Mesothelial cell of epicardium (in vitro differentiated cells): ENCODE measurements around the gene DAGLB. TPM values are rescaled to one million over a fixed set of nuclear protein-coding genes. Genes with fewer than 3 reads are reported as not detected.

Experiments
- DNase-seq, 2 experiments: peaks; one replicate each; pipeline ENCODE4 v3.0.0; 2021; ENCODE audit warnings: low spot score in 2 of 2; ENCODE audit not compliant: unreplicated experiment in 2 of 2
- H3K27ac Mint-ChIP-seq: 2 replicates; pipeline ENCODE4 v1.8.0; 2021; ENCODE audit warnings: mixed read lengths
- H3K27me3 Mint-ChIP-seq: 2 replicates; pipeline ENCODE4 v1.8.0; 2021; ENCODE audit warnings: low read depth, mixed read lengths
- H3K36me3 Mint-ChIP-seq: 2 replicates; pipeline ENCODE4 v1.8.0; 2021; ENCODE audit warnings: mixed read lengths
- H3K4me1 Mint-ChIP-seq: 2 replicates; pipeline ENCODE4 v1.8.0; 2021; ENCODE audit warnings: mixed read lengths
- H3K4me3 Mint-ChIP-seq: 2 replicates; pipeline ENCODE4 v1.8.0; 2021; ENCODE audit warnings: mild to moderate bottlenecking, moderate library complexity, mixed read lengths
- H3K9me3 Mint-ChIP-seq: 2 replicates; pipeline ENCODE4 v1.8.0; 2021; ENCODE audit warnings: mixed read lengths
- CTCF ChIP-seq: fragments of 200-600 bp; sonication (generic); IDR thresholded peaks from one replicate; pipeline ENCODE4 v1.5.0; 2021; ENCODE audit warnings: antibody characterized with exemption; ENCODE audit not compliant: unreplicated experiment
- total RNA-seq: library from RNA; stranded (reverse); gene quantifications from 3 replicates; pipeline ENCODE4 v1.2.1, GENCODE V29; 2021

Gene DAGLB
- total RNA-seq, 1 donor from 2014 or later: 24.1 TPM

- Mint-ChIP-seq H3K36me3 (no peaks in the 10 kb centered on the region), H3K27me3 (peaks cover 6% of the 10 kb centered on the region), H3K9me3 (peaks cover 5% of the 10 kb centered on the region), H3K4me1 (no peaks in the 10 kb centered on the region), H3K4me3 (no peak overlapping the region), H3K27ac (no peak overlapping the region)
- no peak for DNase-seq
- TF ChIP-seq CTCF: no peak
Observed at GRCh38 chr7:6491194-6491593, 43.4 kb upstream of the DAGLB start.

GRCh38 chr7:6489612-6490011 is 41.9 kb upstream of the DAGLB start:
- H3K4me3 Mint-ChIP-seq: no peak overlapping the region
- DNase-seq: no peak
- peaks cover 2% of the 10 kb centered on the region for H3K36me3 Mint-ChIP-seq
- no peak for TF ChIP-seq CTCF
- peaks cover 6% of the 10 kb centered on the region for H3K27me3 Mint-ChIP-seq
- H3K4me1 Mint-ChIP-seq: peaks cover 1% of the 10 kb centered on the region
- no peak overlapping the region for H3K27ac Mint-ChIP-seq
- peaks cover 6% of the 10 kb centered on the region for H3K9me3 Mint-ChIP-seq

GRCh38 chr7:6487184-6487545 is 39.4 kb upstream of the DAGLB start:
- H3K27ac Mint-ChIP-seq: no peak overlapping the region
- peaks cover 6% of the 10 kb centered on the region for H3K27me3 Mint-ChIP-seq
- no peak for TF ChIP-seq CTCF
- peaks cover 3% of the 10 kb centered on the region for H3K36me3 Mint-ChIP-seq
- DNase-seq: no peak
- H3K9me3 Mint-ChIP-seq: peaks cover 9% of the 10 kb centered on the region
- H3K4me3 Mint-ChIP-seq: no peak overlapping the region
- H3K4me1 Mint-ChIP-seq: peaks cover 12% of the 10 kb centered on the region

GRCh38 chr7:6486438-6487183 is 38.9 kb upstream of the DAGLB start:
- H3K27me3 Mint-ChIP-seq: peaks cover 6% of the 10 kb centered on the region
- H3K27ac Mint-ChIP-seq: no peak overlapping the region
- no peak for TF ChIP-seq CTCF
- H3K9me3 Mint-ChIP-seq: peaks cover 9% of the 10 kb centered on the region
- H3K4me1 Mint-ChIP-seq: peaks cover 14% of the 10 kb centered on the region
- DNase-seq: no peak
- H3K4me3 Mint-ChIP-seq: no peak overlapping the region
- H3K36me3 Mint-ChIP-seq: peaks cover 4% of the 10 kb centered on the region

- TF ChIP-seq CTCF: no peak
- H3K36me3 Mint-ChIP-seq: peaks cover 13% of the 10 kb centered on the region
- H3K4me1 Mint-ChIP-seq: peaks cover 24% of the 10 kb centered on the region
Observed at GRCh38 chr7:6482743-6483119, 35.0 kb upstream of the DAGLB start.

GRCh38 chr7:6482307-6482706 is 34.6 kb upstream of the DAGLB start:
- DNase-seq: no peak
- Mint-ChIP-seq H3K36me3 (peaks cover 13% of the 10 kb centered on the region), H3K4me1 (peaks cover 24% of the 10 kb centered on the region), H3K4me3 (peak overlapping the region; percentile 97), H3K9me3 (peaks cover 4% of the 10 kb centered on the region), H3K27me3 (no peaks in the 10 kb centered on the region), H3K27ac (peak overlapping the region; percentile 99)
- no peak for TF ChIP-seq CTCF

More at GRCh38 chr7:6482743-6483119, 35.0 kb upstream of the DAGLB start:
- Mint-ChIP-seq H3K27ac (peak overlapping the region; percentile 99), H3K4me3 (peak overlapping the region; percentile 97), H3K27me3 (no peaks in the 10 kb centered on the region), H3K9me3 (peaks cover 4% of the 10 kb centered on the region)
- DNase-seq: no peak
